GM12801 (cell line): Measurements from ENCODE around the gene CNN2.

Experiments
- TF ChIP-seq, protein P1 (sequence below): IDR thresholded peaks from one replicate; pipeline ENCODE4 v1.5.1; 2011; ENCODE audit warnings: control low read depth; ENCODE audit not compliant: insufficient read length; ENCODE audit errors: extremely low read depth

CNN2 gene

DNA sequence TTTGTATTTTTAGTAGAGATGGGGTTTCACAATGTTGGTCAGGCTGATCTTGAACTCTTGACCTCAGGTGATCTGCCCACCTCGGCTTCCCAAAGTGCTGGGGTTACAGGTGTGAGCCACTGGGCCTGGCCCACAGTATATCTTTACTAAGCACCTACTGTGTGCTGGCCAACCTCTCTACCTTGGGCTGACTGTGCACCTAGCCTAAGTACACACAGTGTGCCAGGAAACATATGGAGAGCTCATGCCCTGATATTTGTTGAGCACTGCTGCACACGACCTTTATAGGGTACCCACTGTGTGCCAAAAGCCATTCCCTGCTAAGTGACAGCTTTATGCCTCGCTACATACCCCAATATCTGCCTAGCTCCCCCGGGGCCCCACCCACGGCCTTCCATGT is 34.3 kb downstream of the CNN2 start:
- TF ChIP-seq, protein P1, sequence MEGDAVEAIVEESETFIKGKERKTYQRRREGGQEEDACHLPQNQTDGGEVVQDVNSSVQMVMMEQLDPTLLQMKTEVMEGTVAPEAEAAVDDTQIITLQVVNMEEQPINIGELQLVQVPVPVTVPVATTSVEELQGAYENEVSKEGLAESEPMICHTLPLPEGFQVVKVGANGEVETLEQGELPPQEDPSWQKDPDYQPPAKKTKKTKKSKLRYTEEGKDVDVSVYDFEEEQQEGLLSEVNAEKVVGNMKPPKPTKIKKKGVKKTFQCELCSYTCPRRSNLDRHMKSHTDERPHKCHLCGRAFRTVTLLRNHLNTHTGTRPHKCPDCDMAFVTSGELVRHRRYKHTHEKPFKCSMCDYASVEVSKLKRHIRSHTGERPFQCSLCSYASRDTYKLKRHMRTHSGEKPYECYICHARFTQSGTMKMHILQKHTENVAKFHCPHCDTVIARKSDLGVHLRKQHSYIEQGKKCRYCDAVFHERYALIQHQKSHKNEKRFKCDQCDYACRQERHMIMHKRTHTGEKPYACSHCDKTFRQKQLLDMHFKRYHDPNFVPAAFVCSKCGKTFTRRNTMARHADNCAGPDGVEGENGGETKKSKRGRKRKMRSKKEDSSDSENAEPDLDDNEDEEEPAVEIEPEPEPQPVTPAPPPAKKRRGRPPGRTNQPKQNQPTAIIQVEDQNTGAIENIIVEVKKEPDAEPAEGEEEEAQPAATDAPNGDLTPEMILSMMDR, result no peak

DNA sequence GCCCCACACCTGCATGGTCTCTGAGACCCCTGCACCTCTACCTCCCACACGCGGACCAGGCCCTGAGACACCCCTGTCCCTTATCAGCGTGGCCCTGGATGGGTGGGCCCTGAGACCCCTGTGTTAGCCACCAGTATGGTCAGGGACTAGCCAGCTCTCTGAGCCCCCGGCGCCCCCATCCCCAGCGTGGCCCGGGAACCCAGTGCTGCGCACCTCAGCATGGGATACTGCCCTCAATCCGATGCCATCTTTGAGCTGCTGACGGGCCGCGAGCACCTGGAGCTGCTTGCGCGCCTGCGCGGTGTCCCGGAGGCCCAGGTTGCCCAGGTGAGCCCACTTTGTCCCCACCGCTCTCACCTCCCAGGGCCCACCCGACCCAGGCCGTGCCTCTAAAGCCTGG is 35.6 kb downstream of the CNN2 start:
- TF ChIP-seq, protein P1, result no peak

DNA sequence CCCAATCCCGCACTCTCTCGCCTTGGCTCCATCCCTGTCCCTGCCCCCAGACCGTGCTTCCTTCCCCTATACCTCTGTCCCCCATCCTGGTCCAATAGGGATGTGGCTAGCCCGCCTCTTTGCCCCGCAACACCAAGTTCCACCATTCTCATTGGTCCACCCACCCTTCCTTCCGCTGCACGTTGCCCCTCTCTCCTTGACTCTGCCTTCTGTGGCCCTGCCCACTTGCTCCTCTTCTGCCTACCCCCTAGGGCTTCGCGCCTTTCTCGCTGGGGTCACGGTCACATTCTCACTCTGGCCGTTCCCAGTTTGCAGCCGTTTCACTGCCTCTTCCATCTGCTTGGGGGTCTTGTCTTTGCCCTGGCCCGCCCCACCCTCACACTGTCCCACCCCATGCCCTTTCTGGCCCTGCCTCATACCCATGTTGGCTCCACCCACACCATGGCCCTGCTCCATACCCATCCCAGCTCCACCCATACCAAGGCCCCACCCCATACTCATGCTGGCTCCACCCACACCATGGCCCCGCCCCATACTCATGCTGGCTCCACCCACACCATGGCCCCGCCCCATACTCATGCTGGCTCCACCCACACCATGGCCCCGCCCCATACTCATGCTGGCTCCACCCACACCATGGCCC is 36.1 kb downstream of the CNN2 start:
- TF ChIP-seq, protein P1, result no peak

DNA sequence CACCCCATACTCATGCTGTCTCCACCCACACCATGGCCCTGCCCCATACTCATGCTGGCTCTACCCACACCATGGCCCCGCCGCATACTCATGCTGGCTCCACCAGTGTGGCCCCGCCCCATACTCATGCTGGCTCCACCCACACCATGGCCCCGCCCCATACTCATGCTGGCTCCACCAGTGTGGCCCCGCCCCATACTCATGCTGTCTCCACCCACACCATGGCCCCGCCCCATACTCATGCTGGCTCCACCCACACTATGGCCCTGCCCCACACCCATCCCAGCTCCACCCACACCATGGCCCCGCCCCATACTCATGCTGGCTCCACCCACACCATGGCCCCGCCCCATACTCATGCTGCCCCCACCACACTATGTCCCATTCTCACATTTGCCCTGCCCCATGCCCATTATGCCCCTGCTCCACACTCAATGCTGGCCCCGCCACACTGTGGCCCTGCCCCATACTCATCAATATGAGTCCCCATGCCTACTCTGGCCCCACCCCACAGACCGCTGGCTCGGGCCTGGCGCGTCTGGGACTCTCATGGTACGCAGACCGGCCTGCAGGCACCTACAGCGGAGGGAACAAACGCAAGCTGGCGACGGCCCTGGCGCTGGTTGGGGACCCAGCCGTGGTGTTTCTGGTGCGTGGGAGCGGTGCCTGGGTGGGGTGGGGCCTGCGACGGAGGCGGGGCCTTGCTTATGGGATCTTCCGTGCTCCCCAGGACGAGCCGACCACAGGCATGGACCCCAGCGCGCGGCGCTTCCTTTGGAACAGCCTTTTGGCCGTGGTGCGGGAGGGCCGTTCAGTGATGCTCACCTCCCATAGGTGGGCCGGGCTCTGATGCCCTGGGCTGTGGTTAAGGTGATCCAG is 36.9 kb downstream of the CNN2 start:
- TF ChIP-seq, protein P1, result no peak

DNA sequence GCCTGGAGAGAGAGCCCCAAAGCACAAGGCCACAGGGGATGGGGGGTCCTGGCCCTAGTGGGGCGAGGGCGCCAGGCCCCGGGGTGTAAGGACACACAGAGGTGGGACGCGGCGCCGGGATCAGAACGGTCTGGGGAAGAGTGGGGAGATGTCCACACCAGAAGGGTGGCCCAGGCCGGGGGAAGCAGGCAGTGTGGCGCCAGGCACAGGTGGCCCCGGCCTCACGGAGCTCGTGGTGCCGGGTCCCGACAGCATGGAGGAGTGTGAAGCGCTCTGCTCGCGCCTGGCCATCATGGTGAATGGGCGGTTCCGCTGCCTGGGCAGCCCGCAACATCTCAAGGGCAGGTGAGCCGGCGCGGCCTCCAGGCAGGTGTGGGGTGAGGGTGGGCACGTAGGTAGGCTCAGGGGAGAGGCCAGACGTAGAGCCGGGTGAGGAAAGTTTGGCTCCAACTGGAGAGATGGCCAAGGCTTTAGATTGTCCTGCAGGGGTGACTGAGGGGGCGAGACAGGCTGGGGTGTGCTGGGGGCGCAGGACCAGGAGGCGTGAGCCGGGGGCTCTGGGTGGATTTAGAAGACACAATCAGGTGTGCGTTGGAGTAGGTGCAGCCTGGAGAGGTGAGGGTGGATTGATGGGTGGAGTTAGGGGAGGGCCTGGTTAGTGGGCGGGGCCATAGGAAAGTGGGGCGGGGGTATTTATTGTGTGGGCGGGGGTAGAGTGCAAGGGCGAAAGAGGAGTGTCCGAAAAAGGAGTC is 37.7 kb downstream of the CNN2 start:
- TF ChIP-seq, protein P1, result no peak

DNA sequence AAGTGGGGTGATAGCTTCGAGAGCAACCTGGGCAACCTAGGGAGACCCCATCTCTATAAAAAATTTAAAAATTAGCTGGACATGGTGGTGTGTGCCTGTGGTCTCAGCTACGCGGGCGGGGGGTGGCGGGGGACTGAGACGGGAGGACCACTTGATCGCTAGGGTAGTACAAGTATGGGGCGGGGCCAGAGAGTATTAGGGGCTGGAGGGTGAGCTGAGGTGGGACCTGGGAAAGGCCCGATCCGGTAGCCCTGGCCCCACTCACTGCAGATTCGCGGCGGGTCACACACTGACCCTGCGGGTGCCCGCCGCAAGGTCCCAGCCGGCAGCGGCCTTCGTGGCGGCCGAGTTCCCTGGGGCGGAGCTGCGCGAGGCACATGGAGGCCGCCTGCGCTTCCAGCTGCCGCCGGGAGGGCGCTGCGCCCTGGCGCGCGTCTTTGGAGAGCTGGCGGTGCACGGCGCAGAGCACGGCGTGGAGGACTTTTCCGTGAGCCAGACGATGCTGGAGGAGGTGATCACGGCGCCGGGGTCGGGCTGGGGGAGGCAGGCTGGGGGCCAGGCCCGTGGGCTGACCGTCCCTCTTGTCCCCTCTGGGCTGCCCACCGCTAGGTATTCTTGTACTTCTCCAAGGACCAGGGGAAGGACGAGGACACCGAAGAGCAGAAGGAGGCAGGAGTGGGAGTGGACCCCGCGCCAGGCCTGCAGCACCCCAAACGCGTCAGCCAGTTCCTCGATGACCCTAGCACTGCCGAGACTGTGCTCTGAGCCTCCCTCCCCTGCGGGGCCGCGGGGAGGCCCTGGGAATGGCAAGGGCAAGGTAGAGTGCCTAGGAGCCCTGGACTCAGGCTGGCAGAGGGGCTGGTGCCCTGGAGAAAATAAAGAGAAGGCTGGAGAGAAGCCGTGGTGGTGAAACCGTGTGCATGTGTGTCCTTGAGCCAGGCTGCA is 38.5 kb downstream of the CNN2 start:
- TF ChIP-seq, protein P1, result no peak
